Stomach (tissue), 4 donors: Measurements from ENCODE around the gene SMNDC1.

Experiments
- POLR2AphosphoS5 ChIP-seq, 3 donors: sonication (generic); formaldehyde crosslinking; IDR thresholded peaks; one replicate each; pipeline ENCODE4 v1.6.1; 2016; ENCODE audit warnings: antibody characterized with exemption in 3 of 3
- TF ChIP-seq, protein P1 (sequence below), 7 experiments: fragments of 450-650 bp in 4 of 7; fragments of 200-600 bp in 3 of 7; sonication (generic) in 3 of 7; IDR thresholded peaks; one replicate each; pipeline ENCODE4 v1.5.1; 2016 to 2019; ENCODE audit warnings: antibody characterized with exemption in 7 of 7, control low read depth in 2 of 7, mild to moderate bottlenecking in 1 of 7

DNA sequence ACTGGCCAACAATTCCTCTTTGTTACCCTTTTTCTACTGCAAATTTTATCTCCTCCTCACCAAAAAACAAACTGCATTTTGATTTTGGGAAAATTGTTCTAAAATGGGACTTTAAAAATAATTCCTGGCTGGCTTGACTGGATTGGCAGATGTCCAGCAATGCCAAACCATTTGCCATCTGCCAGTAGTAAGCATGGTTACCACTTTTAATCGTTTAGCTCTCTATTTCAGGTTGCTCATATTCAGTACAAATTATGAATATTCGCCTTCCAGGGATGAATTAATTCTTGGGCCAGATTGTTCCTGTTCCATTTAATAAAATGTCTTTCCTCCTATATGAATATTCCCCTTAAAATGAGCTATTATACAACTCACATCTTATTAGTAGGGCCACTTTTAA is 35.7 kb downstream of the SMNDC1 start:
- TF ChIP-seq, protein P1, sequence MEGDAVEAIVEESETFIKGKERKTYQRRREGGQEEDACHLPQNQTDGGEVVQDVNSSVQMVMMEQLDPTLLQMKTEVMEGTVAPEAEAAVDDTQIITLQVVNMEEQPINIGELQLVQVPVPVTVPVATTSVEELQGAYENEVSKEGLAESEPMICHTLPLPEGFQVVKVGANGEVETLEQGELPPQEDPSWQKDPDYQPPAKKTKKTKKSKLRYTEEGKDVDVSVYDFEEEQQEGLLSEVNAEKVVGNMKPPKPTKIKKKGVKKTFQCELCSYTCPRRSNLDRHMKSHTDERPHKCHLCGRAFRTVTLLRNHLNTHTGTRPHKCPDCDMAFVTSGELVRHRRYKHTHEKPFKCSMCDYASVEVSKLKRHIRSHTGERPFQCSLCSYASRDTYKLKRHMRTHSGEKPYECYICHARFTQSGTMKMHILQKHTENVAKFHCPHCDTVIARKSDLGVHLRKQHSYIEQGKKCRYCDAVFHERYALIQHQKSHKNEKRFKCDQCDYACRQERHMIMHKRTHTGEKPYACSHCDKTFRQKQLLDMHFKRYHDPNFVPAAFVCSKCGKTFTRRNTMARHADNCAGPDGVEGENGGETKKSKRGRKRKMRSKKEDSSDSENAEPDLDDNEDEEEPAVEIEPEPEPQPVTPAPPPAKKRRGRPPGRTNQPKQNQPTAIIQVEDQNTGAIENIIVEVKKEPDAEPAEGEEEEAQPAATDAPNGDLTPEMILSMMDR (IDR thresholded peaks at IDR 0.05): no peak
- peak in 1 of 3 donors; percentile 9 for TF ChIP-seq POLR2AphosphoS5 (IDR thresholded peaks at IDR 0.05)
